Stimulated activated CD8-positive, alpha-beta memory T cell treated with anti-CD3 and anti-CD28 coated beads, Interleukin-4, amount 100 ng/mL, for 4 hours (primary cell): Measurements from ENCODE around the gene WDR64.
"Not testable (repeated sequence)": the region's sequence is repeated elsewhere in the genome, so short reads cannot be mapped to it uniquely, and the experiment has no call there.

Experiments used
- DNase-seq, 2 donors: peaks; one replicate each; pipeline ENCODE4 v3.0.0-alpha.2; 2020; ENCODE audit warnings: low read depth in 2 of 2, low spot score in 1 of 2

WDR64 gene

GRCh38 chr1:241698177-241698576 is 46.1 kb downstream of the WDR64 start:
- no peak for DNase-seq

GRCh38 chr1:241701483-241702295 is 49.6 kb downstream of the WDR64 start:
- no peak for DNase-seq

- DNase-seq, result no peak
Observed at GRCh38 chr1:241702442-241703373, 50.6 kb downstream of the WDR64 start.

GRCh38 chr1:241703739-241704138 is 51.7 kb downstream of the WDR64 start:
- DNase-seq, result not testable (repeated sequence)

GRCh38 chr1:241706257-241706656 is 54.2 kb downstream of the WDR64 start:
- no peak for DNase-seq

- no peak for DNase-seq
Observed at GRCh38 chr1:241706967-241707366, 54.9 kb downstream of the WDR64 start.

GRCh38 chr1:241707442-241707841 is 55.4 kb downstream of the WDR64 start:
- no peak for DNase-seq

GRCh38 chr1:241711326-241711725 is 59.2 kb downstream of the WDR64 start:
- no peak for DNase-seq

- no peak for DNase-seq
Observed at GRCh38 chr1:241713316-241713715, 61.2 kb downstream of the WDR64 start.

GRCh38 chr1:241714321-241715218 is 62.5 kb downstream of the WDR64 start:
- no peak for DNase-seq

- no peak for DNase-seq
Observed at GRCh38 chr1:241715435-241715834, 63.4 kb downstream of the WDR64 start.

- DNase-seq, result no peak
Observed at GRCh38 chr1:241715956-241716355, 63.9 kb downstream of the WDR64 start.

GRCh38 chr1:241716915-241717656 is 65.0 kb downstream of the WDR64 start:
- peak in 1 of 2 donors; percentile 4 for DNase-seq

GRCh38 chr1:241717975-241718374 is 65.9 kb downstream of the WDR64 start:
- no peak for DNase-seq

- no peak for DNase-seq
Observed at GRCh38 chr1:241721011-241721410, 68.9 kb downstream of the WDR64 start.

- no peak for DNase-seq
Observed at GRCh38 chr1:241722947-241723346, 70.9 kb downstream of the WDR64 start.

GRCh38 chr1:241724741-241725356 is 72.8 kb downstream of the WDR64 start:
- no peak for DNase-seq

- no peak for DNase-seq
Observed at GRCh38 chr1:241730031-241730430, 78.0 kb downstream of the WDR64 start.

- no peak for DNase-seq
Observed at GRCh38 chr1:241733899-241734298, 81.8 kb downstream of the WDR64 start.

GRCh38 chr1:241734533-241734932 is 82.5 kb downstream of the WDR64 start:
- no peak for DNase-seq
